ENCODE measurements around the gene CERS6. TPM values are rescaled to one million over a fixed set of nuclear protein-coding genes. Genes with fewer than 3 reads are reported as not detected.

The CERS6 gene
- polyA plus RNA-seq, 3 donors: 7.6 to 17.7 (median 15.6) TPM

DNA sequence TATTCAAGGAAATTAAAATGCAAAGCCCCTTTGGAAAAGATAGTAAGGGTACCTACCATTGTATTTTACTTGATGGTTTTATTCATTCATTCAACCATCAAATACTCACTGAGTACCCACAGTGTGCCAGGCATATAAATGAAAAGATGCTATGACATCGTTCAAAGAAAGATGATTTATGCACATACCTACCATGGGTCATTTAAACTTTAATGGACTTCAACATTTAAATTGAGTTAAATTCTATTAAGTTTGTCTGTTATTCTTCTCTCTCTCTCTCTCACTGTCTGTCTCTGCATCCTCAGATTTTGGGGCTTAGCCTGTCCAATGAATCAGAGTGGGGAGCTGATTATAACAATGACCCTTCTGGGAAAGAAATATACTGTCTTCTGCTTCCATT, 87.9 kb downstream of the CERS6 start:
- H4K20me1 ChIP-seq (ENCODE audit: insufficient read depth, low read length): peaks cover 50% of the 10 kb centered on the region
- DNase-seq: no peak
- no peak overlapping the region for H3K4me3 ChIP-seq (replicated peaks in 1 of 3; ENCODE audit: low read depth in 2 of 3, low read length in 3 of 3)
- Mint-ChIP-seq H3K27ac (no peak overlapping the region), H3K9me3 (peaks cover 0 to 16% (median 10%) of the 10 kb centered on the region in 7 donors), H3K36me3 (peaks cover 17 to 23% of the 10 kb centered on the region in 2 donors), H3K4me3 (no peak overlapping the region), H3K4me1 (peaks cover 32% of the 10 kb centered on the region), H3K27me3 (ENCODE audit: low read depth in 3 of 3) (no peaks in the 10 kb centered on the region)
- intact Hi-C loops (cut with micrococcal nuclease): no loop called here
- H3K79me2 ChIP-seq (ENCODE audit: insufficient read depth, low read length): peaks cover 96% of the 10 kb centered on the region
- H3K36me3 ChIP-seq (replicated peaks in 1 of 2; ENCODE audit: control insufficient read depth in 1 of 2, insufficient read depth in 2 of 2, low read length in 2 of 2): peaks cover 7 to 20% of the 10 kb centered on the region in 2 donors
- no peak overlapping the region for H2AFZ ChIP-seq (ENCODE audit: insufficient read depth, low read depth, low read length, poor library complexity, severe bottlenecking)
- no peak overlapping the region for H3K9ac ChIP-seq (ENCODE audit: insufficient read depth, low read length, poor library complexity, severe bottlenecking)
- peaks cover 11 to 26% of the 10 kb centered on the region in 2 donors for H3K4me1 ChIP-seq (ENCODE audit: control insufficient read depth in 1 of 2, insufficient read depth in 2 of 2, low read length in 2 of 2)
- no CpG with 5 or more reads among the region's 1 CpG for WGBS (ENCODE audit: insufficient coverage)
- TF ChIP-seq, protein P1, sequence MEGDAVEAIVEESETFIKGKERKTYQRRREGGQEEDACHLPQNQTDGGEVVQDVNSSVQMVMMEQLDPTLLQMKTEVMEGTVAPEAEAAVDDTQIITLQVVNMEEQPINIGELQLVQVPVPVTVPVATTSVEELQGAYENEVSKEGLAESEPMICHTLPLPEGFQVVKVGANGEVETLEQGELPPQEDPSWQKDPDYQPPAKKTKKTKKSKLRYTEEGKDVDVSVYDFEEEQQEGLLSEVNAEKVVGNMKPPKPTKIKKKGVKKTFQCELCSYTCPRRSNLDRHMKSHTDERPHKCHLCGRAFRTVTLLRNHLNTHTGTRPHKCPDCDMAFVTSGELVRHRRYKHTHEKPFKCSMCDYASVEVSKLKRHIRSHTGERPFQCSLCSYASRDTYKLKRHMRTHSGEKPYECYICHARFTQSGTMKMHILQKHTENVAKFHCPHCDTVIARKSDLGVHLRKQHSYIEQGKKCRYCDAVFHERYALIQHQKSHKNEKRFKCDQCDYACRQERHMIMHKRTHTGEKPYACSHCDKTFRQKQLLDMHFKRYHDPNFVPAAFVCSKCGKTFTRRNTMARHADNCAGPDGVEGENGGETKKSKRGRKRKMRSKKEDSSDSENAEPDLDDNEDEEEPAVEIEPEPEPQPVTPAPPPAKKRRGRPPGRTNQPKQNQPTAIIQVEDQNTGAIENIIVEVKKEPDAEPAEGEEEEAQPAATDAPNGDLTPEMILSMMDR (IDR thresholded peaks at IDR 0.05): no peak
- H3K27ac ChIP-seq (ENCODE audit: low read depth in 1 of 2, low read length in 2 of 2): no peak overlapping the region
- peaks cover 6 to 13% of the 10 kb centered on the region in 2 donors for H3K9me3 ChIP-seq (replicated peaks in 1 of 2; ENCODE audit: control insufficient read depth in 1 of 2, insufficient read depth in 1 of 2, low read length in 2 of 2)
- no peak overlapping the region for H3K4me2 ChIP-seq (replicated peaks; ENCODE audit: extremely low read depth, low read length, poor library complexity, severe bottlenecking)
- no peaks in the 10 kb centered on the region for H3K27me3 ChIP-seq (ENCODE audit: control insufficient read depth in 2 of 2, insufficient read depth in 2 of 2, low read length in 2 of 2)

DNA sequence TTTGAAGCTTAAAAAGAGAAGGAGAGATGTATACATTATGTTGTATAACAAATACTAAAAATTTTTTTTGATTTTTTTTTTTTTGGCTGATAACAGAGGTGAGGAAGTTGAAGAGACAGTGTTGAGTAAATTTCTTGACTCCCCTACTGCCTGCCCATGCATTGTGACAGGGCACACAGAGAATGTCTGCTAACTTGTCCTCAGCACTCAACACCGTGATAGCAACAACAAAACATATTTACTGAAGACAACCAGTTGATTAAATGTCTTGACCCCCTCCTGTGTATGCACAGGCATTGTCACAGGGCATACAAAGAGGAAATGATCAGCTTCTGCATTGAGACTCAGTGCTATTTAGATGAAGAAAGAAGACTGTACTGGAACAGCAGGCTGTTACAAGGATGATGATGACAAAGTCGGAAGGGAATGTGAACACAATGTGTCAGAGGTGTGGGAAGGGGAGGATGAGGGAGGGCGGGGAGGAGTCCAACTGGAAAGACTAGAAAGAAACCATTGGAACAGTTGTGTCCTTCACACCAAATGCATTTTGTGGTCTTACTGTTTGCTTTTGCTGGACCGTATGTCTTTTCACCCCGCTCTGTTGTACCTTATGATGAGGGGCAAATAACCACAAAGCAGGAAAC, 89.5 kb downstream of the CERS6 start:
- WGBS (ENCODE audit: insufficient coverage): 57% methylated on average over 4 of the region's 5 CpGs

More for the DNA sequence above, 89.5 kb downstream of the CERS6 start:
- peaks cover 17 to 20% of the 10 kb centered on the region in 2 donors for H3K36me3 Mint-ChIP-seq
- H3K79me2 ChIP-seq (ENCODE audit: insufficient read depth, low read length): peaks cover 91% of the 10 kb centered on the region
- H3K4me1 Mint-ChIP-seq: peaks cover 38% of the 10 kb centered on the region
- peaks cover 8 to 15% of the 10 kb centered on the region in 2 donors for H3K36me3 ChIP-seq (replicated peaks in 1 of 2; ENCODE audit: control insufficient read depth in 1 of 2, insufficient read depth in 2 of 2, low read length in 2 of 2)
- TF ChIP-seq, protein P1 (IDR thresholded peaks at IDR 0.05): no peak
- peaks cover 50% of the 10 kb centered on the region for H4K20me1 ChIP-seq (ENCODE audit: insufficient read depth, low read length)
- DNase-seq: peak in 1 of 3 donors; percentile 13
- no peak overlapping the region for H3K9ac ChIP-seq (ENCODE audit: insufficient read depth, low read length, poor library complexity, severe bottlenecking)
- intact Hi-C loops (cut with micrococcal nuclease): no loop called here
- no peaks in the 10 kb centered on the region for H3K27me3 ChIP-seq (ENCODE audit: control insufficient read depth in 2 of 2, insufficient read depth in 2 of 2, low read length in 2 of 2)
- peaks cover 0 to 5% (median 0%) of the 10 kb centered on the region in 7 donors for H3K9me3 Mint-ChIP-seq
- H3K4me3 Mint-ChIP-seq: no peak overlapping the region
- H3K27ac Mint-ChIP-seq: peak overlapping the region in 1 of 7 donors; percentile 65
- H3K4me3 ChIP-seq (replicated peaks in 1 of 3; ENCODE audit: low read depth in 2 of 3, low read length in 3 of 3): no peak overlapping the region
- H3K4me1 ChIP-seq (ENCODE audit: control insufficient read depth in 1 of 2, insufficient read depth in 2 of 2, low read length in 2 of 2): peaks cover 13 to 29% of the 10 kb centered on the region in 2 donors
- peak overlapping the region in 1 of 2 donors; percentile 42 for H3K27ac ChIP-seq (ENCODE audit: low read depth in 1 of 2, low read length in 2 of 2)
- H3K27me3 Mint-ChIP-seq (ENCODE audit: low read depth in 3 of 3): no peaks in the 10 kb centered on the region
- H2AFZ ChIP-seq (ENCODE audit: insufficient read depth, low read depth, low read length, poor library complexity, severe bottlenecking): no peak overlapping the region
- no peak overlapping the region for H3K4me2 ChIP-seq (replicated peaks; ENCODE audit: extremely low read depth, low read length, poor library complexity, severe bottlenecking)
- H3K9me3 ChIP-seq (replicated peaks in 1 of 2; ENCODE audit: control insufficient read depth in 1 of 2, insufficient read depth in 1 of 2, low read length in 2 of 2): no peaks in the 10 kb centered on the region
